PC-3 (cell line): ENCODE results near the gene BOLA3.

ENCODE experiments used
- EZH2 ChIP-seq: fragments of 300-600 bp; sonication (generic); IDR thresholded peaks from one replicate; pipeline ENCODE4 v1.6.1; 2017; ENCODE audit warnings: antibody characterized with exemption, mild to moderate bottlenecking, low read length; ENCODE audit not compliant: unreplicated experiment
- TF ChIP-seq, protein P1 (sequence below): fragments of 300-600 bp; sonication (generic); conservative IDR thresholded peaks from 2 replicates; pipeline ENCODE4 v1.5.1; 2017; ENCODE audit warnings: antibody characterized with exemption, low read depth, mild to moderate bottlenecking, low read length

DNA sequence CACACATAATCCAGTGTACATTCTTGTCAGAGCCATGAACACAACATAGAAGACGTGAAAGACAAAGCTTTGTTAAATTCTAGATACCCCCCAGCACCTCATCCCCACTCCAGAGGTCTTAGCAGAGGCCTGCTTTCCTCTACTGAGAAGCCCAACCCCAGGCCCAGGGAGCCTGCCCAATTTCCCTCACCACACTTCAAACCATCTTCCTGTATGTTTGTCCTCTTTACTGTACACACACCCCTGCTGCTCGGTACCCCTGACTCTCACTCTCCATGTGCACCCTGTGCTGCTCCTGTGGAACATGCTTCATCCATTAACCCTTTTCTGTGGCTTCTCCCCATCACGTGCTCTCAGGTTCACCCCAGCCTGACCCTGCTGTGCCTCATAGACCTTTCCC lies 37.2 kb downstream of the BOLA3 start:
- TF ChIP-seq, protein P1, sequence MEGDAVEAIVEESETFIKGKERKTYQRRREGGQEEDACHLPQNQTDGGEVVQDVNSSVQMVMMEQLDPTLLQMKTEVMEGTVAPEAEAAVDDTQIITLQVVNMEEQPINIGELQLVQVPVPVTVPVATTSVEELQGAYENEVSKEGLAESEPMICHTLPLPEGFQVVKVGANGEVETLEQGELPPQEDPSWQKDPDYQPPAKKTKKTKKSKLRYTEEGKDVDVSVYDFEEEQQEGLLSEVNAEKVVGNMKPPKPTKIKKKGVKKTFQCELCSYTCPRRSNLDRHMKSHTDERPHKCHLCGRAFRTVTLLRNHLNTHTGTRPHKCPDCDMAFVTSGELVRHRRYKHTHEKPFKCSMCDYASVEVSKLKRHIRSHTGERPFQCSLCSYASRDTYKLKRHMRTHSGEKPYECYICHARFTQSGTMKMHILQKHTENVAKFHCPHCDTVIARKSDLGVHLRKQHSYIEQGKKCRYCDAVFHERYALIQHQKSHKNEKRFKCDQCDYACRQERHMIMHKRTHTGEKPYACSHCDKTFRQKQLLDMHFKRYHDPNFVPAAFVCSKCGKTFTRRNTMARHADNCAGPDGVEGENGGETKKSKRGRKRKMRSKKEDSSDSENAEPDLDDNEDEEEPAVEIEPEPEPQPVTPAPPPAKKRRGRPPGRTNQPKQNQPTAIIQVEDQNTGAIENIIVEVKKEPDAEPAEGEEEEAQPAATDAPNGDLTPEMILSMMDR: no peak
- no peak for TF ChIP-seq EZH2
